B cell (primary cell): ENCODE results near the gene PRPSAP1. TPM values are rescaled to one million over a fixed set of nuclear protein-coding genes. Genes with fewer than 3 reads are reported as not detected.
A peak's percentile ranks its signal among the peaks of the same experiment; 100 is the strongest.

Experiments
- ATAC-seq: fragments of 200-7000 bp; cut with Tn5 transposase; one replicate; pipeline ENCODE4 v1.10.0; 2021; ENCODE audit warnings: low read depth, mild to moderate bottlenecking, moderate number of reproducible peaks, moderate library complexity
- CTCF ChIA-PET: fragments of 350-600 bp; sonication (Branson Sonifier 250); formaldehyde crosslinking; loops from one replicate; lab custom pipeline; 2021; ENCODE audit warnings: antibody characterized with exemption, inconsistent platforms; lab: Charles Lee
- POLR2A ChIA-PET: fragments of 350-600 bp; sonication (Branson Sonifier 250); formaldehyde crosslinking; loops from one replicate; lab custom pipeline; 2021; ENCODE audit warnings: antibody characterized with exemption; lab: Charles Lee
- DNase-seq: peaks from one replicate; pipeline ENCODE4 v3.0.0; 2013
- H2AFZ ChIP-seq: 2 replicates; pipeline ENCODE4 v1.6.1; 2012; ENCODE audit warnings: mild to moderate bottlenecking, low read depth, low read length; ENCODE audit not compliant: insufficient read depth, poor library complexity, severe bottlenecking
- H3K27ac ChIP-seq, 2 donors: 1 replicate in 1 of 2; 2 replicates in 1 of 2; pipeline ENCODE4 v1.5.1; 2012 to 2013; ENCODE audit warnings: low read length in 2 of 2, mild to moderate bottlenecking in 2 of 2, moderate library complexity in 1 of 2
- H3K27me3 ChIP-seq, 4 experiments: fragments of 200-600 bp in 1 of 4; sonication (generic) in 1 of 4; replicated peaks in 1 of 4; 1 replicate in 2 of 4; 2 replicates in 2 of 4; pipeline versions ENCODE4 v1.6.1 to v1.7.0; 2013 to 2016; ENCODE audit warnings: low read length in 3 of 4, mild to moderate bottlenecking in 2 of 4, mixed read lengths in 1 of 4, moderate library complexity in 1 of 4; ENCODE audit not compliant: insufficient read depth in 4 of 4, control insufficient read depth in 3 of 4; ENCODE audit errors: control extremely low read depth in 1 of 4
- H3K36me3 ChIP-seq, 2 experiments: replicated peaks in 1 of 2; 1 replicate in 1 of 2; 2 replicates in 1 of 2; pipeline versions ENCODE4 v1.6.1 to v1.7.1; 2013; ENCODE audit warnings: low read length in 1 of 2; ENCODE audit not compliant: insufficient read depth in 2 of 2, control insufficient read depth in 1 of 2; ENCODE audit errors: control extremely low read depth in 1 of 2, extremely low read depth in 1 of 2
- H3K4me1 ChIP-seq, 2 donors: fragments of 200-600 bp in 1 of 2; sonication (generic) in 1 of 2; 1 replicate in 1 of 2; 2 replicates in 1 of 2; pipeline versions ENCODE4 v1.5.1 to v1.6.1; 2013 to 2017; ENCODE audit warnings: low read length in 2 of 2; ENCODE audit not compliant: control insufficient read depth in 2 of 2, insufficient read depth in 2 of 2
- H3K4me2 ChIP-seq: replicated peaks from 2 replicates; pipeline ENCODE3; 2012; ENCODE audit warnings: mild to moderate bottlenecking, low read depth, low read length; ENCODE audit not compliant: poor library complexity, severe bottlenecking
- H3K4me3 ChIP-seq, 5 experiments: fragments of 200-600 bp in 1 of 5; sonication (generic) in 1 of 5; 1 replicate in 3 of 5; 2 replicates in 2 of 5; pipeline versions ENCODE4 v1.5.1 to v1.7.0; 2011 to 2016; ENCODE audit warnings: low read length in 4 of 5, mild to moderate bottlenecking in 4 of 5, low read depth in 2 of 5, control low read depth in 1 of 5, moderate library complexity in 1 of 5; ENCODE audit not compliant: insufficient read depth in 1 of 5; ENCODE audit errors: control extremely low read depth in 1 of 5, extremely low read depth in 1 of 5
- H3K79me2 ChIP-seq: fragments of 200-600 bp; sonication (generic); one replicate; pipeline ENCODE4 v1.6.0; 2016; ENCODE audit warnings: low read length; ENCODE audit not compliant: control insufficient read depth, insufficient read depth
- H3K9ac ChIP-seq: fragments of 200-600 bp; sonication (generic); 2 replicates; pipeline ENCODE4 v1.6.1; 2017; ENCODE audit warnings: mild to moderate bottlenecking, low read length, moderate library complexity
- H3K9me3 ChIP-seq, 3 donors: one replicate each; pipeline versions ENCODE4 v1.6.1 to v1.7.1; 2013; ENCODE audit warnings: low read length in 2 of 3; ENCODE audit not compliant: control insufficient read depth in 2 of 3, insufficient read depth in 1 of 3; ENCODE audit errors: control extremely low read depth in 1 of 3
- H4K20me1 ChIP-seq: 2 replicates; pipeline ENCODE4 v1.6.0; 2012; ENCODE audit warnings: mild to moderate bottlenecking, low read length; ENCODE audit not compliant: insufficient read depth, control insufficient read depth, poor library complexity, severe bottlenecking
- H3K27ac Mint-ChIP-seq: one replicate; pipeline ENCODE4 v1.8.0; 2021; ENCODE audit warnings: mixed read lengths
- H3K27me3 Mint-ChIP-seq: one replicate; pipeline ENCODE4 v1.8.0; 2021; ENCODE audit warnings: mixed read lengths
- H3K4me1 Mint-ChIP-seq: one replicate; pipeline ENCODE4 v1.8.0; 2021; ENCODE audit warnings: mixed read lengths
- H3K4me3 Mint-ChIP-seq: one replicate; pipeline ENCODE4 v1.8.0; 2021; ENCODE audit warnings: mixed read lengths
- H3K9me3 Mint-ChIP-seq: one replicate; pipeline ENCODE4 v1.8.0; 2022; ENCODE audit warnings: mixed read lengths; ENCODE audit not compliant: insufficient read depth
- EZH2 ChIP-seq: IDR thresholded peaks from 2 replicates; pipeline ENCODE4 v1.6.1; 2012; ENCODE audit warnings: borderline replicate concordance, low read depth, mild to moderate bottlenecking, moderate library complexity, low read length; ENCODE audit not compliant: insufficient read depth, poor library complexity, severe bottlenecking
- WGBS: methylation state at CpG from one replicate; pipeline ENCODE4 v1.1.5; 2013; ENCODE audit warnings: missing lambda C conversion rate; ENCODE audit not compliant: insufficient coverage; 5-methylcytosine and 5-hydroxymethylcytosine counted together
- intact Hi-C: fragments of 100-400 bp; cut with micrococcal nuclease; formaldehyde crosslinking; loops from one replicate; pipeline ENCODE4 v1.10.0; 2022
- polyA plus RNA-seq: library from polyadenylated mRNA; depleted of rRNA; stranded (reverse); fragments of >200 nt; gene quantifications from 2 replicates; pipeline ENCODE4 v1.2.3, GENCODE V29; 2012
- total RNA-seq, 2 donors: library from RNA; stranded (reverse); fragments of 120-200 nt in 1 of 2; gene quantifications; 1 replicate in 1 of 2; 2 replicates in 1 of 2; pipeline versions ENCODE4 v1.2.3 to v1.2.4, GENCODE V29; 2013 to 2022
- TF ChIP-seq, protein P1 (sequence below): fragments of 200-600 bp; IDR thresholded peaks from one replicate; pipeline ENCODE4 v1.8.0; 2022; ENCODE audit warnings: antibody characterized with exemption, mild to moderate bottlenecking

The PRPSAP1 gene
- total and polyA plus RNA-seq, 2 donors (not counting 1 experiment from before 2014, with no cell fraction given): 45.5 to 61.4 TPM

DNA sequence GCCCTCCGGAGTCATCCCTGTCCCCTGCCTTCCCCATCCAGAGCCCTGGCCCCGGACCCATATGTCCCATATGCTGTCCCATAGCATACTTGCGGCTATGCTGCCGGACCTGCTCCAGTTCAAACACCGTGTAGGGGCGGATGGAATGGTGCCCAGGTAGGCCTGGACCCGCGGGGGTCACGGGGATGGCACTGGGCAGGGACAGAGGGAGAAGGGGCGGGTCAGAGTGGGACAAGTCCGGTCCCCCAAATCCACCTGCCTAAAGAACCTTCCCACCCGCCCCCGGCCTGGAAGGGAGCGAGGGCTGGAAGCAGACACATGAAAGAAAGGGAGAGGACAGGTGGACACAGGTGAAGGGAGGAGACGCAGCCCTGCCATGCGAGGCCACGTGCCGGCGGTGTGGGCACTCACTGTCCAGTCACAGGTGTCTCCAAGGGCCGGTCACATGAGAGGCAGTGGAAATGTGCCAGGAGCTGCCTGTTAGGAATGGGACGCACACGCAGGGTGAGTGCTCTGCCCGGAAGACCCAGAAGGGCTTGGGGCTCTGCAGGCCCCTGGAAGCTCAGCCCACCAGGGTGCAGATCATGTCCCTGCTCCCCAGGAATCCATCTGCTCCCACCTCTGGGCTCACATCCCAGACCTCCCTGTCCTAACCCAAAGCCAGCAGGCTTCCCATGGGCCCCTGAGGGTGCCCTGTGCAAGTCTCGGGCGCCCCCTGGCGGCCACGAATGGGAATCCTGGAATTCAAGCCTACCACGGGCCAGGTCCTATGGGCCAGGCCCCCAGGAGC is 74.6 kb downstream of the PRPSAP1 start:
- Histone ChIP-seq H3K4me3 (no peak overlapping the region), H3K79me2 (no peaks in the 10 kb centered on the region), H4K20me1 (no peaks in the 10 kb centered on the region), H3K4me2 (no peak overlapping the region), H2AFZ (no peak overlapping the region), H3K27me3 (no peaks in the 10 kb centered on the region), H3K9ac (no peak overlapping the region), H3K9me3 (no peaks in the 10 kb centered on the region), H3K4me1 (peaks cover 24 to 30% of the 10 kb centered on the region in 2 donors), H3K27ac (no peak overlapping the region), H3K36me3 (no peaks in the 10 kb centered on the region)
- Mint-ChIP-seq H3K27me3 (no peaks in the 10 kb centered on the region), H3K27ac (peak overlapping the region; percentile 37), H3K9me3 (no peaks in the 10 kb centered on the region), H3K4me1 (peaks cover 32% of the 10 kb centered on the region), H3K4me3 (no peak overlapping the region)
- POLR2A ChIA-PET: interaction anchor here (2.4 kb wide), 1 partner anchor 158 kb away, joined by 8 read pairs; no protein-coding TSS in a partner anchor
- WGBS: 69% methylated on average over 23 of the region's 28 CpGs
- intact Hi-C loops: loop anchor here (1.0 to 10.0 kb wide), 4 partner anchors 97 to 216 kb away; no protein-coding TSS in a partner anchor
- TF ChIP-seq, protein P1, sequence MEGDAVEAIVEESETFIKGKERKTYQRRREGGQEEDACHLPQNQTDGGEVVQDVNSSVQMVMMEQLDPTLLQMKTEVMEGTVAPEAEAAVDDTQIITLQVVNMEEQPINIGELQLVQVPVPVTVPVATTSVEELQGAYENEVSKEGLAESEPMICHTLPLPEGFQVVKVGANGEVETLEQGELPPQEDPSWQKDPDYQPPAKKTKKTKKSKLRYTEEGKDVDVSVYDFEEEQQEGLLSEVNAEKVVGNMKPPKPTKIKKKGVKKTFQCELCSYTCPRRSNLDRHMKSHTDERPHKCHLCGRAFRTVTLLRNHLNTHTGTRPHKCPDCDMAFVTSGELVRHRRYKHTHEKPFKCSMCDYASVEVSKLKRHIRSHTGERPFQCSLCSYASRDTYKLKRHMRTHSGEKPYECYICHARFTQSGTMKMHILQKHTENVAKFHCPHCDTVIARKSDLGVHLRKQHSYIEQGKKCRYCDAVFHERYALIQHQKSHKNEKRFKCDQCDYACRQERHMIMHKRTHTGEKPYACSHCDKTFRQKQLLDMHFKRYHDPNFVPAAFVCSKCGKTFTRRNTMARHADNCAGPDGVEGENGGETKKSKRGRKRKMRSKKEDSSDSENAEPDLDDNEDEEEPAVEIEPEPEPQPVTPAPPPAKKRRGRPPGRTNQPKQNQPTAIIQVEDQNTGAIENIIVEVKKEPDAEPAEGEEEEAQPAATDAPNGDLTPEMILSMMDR: peak; percentile 98
- TF ChIP-seq EZH2: no peak
- ATAC-seq: peak; percentile 59
- DNase-seq: peak; percentile 88
- CTCF ChIA-PET: interaction anchor here (0.6 to 16.7 kb wide), 69 partner anchors 9 to 426 kb away, joined by 3 to 435 read pairs (median 4); partner anchors contain the start of genes CDK3, EXOC7, FOXJ1 and UBALD2
